Effector memory CD8-positive, alpha-beta T cell (primary cell): ENCODE measurements around the gene DIP2C.
A peak's percentile ranks its signal among the peaks of the same experiment; 100 is the strongest.

Source experiments
- ATAC-seq: fragments of 150-1000 bp; cut with Tn5 transposase; replicated peaks from 2 replicates; pipeline ENCODE4 v1.10.0; 2021; ENCODE audit warnings: mild to moderate bottlenecking, moderate library complexity
- DNase-seq, 3 experiments: peaks; one replicate each; pipeline ENCODE4 v3.0.0; 2021
- H3K27ac Mint-ChIP-seq, 2 donors: one replicate each; pipeline ENCODE4 v1.8.0; 2022; ENCODE audit warnings: mild to moderate bottlenecking in 2 of 2, mixed read lengths in 2 of 2, moderate library complexity in 2 of 2
- H3K27me3 Mint-ChIP-seq, 2 donors: one replicate each; pipeline ENCODE4 v1.8.0; 2022; ENCODE audit warnings: mixed read lengths in 2 of 2
- H3K36me3 Mint-ChIP-seq: one replicate; pipeline ENCODE4 v1.8.0; 2022; ENCODE audit warnings: mild to moderate bottlenecking, moderate library complexity, mixed read lengths; ENCODE audit not compliant: insufficient read depth
- H3K4me1 Mint-ChIP-seq, 2 donors: one replicate each; pipeline ENCODE4 v1.8.0; 2022; ENCODE audit warnings: low read depth in 2 of 2, mixed read lengths in 2 of 2
- H3K4me3 Mint-ChIP-seq, 2 donors: one replicate each; pipeline ENCODE4 v1.8.0; 2022; ENCODE audit warnings: mild to moderate bottlenecking in 2 of 2, mixed read lengths in 2 of 2, moderate library complexity in 2 of 2
- H3K9me3 Mint-ChIP-seq, 2 donors: one replicate each; pipeline ENCODE4 v1.8.0; 2022; ENCODE audit warnings: mixed read lengths in 2 of 2

The DIP2C gene

DNA sequence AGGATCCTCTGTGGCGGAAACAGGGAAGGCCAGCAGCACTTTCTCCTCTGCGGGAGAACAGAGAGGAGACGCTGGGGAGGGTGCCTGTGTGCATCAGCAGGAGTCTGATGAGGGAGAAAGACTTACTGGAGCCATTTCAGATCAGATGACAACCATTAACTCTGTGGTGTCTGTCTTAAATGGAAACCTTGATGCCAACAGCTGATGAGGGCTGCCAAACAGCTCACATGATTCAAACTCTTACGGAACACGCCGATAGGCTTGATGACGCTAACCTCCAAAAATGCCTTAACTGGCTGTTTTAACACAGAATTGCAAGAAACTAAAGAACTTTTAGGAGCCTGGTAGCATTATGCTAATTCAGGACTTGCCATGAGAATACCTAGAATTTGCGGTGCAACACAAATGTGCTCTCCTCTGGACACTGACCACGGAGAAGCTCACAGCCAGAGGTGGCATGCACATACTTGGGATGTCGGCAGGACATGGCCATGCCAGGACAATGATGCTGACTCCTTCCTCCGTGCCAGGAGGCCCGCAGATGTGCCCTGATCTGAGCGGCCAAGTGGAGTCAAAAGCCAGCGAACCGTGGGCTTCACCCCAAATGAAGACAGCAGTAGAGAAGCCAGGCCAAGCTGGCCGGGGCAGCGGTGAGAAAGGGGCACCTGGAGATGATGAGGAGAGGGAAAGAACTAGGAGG lies 399.3 kb downstream of the DIP2C start:
- H3K36me3 Mint-ChIP-seq: peaks cover under 1% of the 10 kb centered on the region
- no peak overlapping the region for H3K27ac Mint-ChIP-seq
- H3K27me3 Mint-ChIP-seq: peaks cover 0 to 10% of the 10 kb centered on the region in 2 donors
- no peak overlapping the region for H3K4me3 Mint-ChIP-seq
- H3K9me3 Mint-ChIP-seq: no peaks in the 10 kb centered on the region
- H3K4me1 Mint-ChIP-seq: peaks cover 11 to 12% of the 10 kb centered on the region in 2 donors
- no peak for ATAC-seq
- DNase-seq: no peak

DNA sequence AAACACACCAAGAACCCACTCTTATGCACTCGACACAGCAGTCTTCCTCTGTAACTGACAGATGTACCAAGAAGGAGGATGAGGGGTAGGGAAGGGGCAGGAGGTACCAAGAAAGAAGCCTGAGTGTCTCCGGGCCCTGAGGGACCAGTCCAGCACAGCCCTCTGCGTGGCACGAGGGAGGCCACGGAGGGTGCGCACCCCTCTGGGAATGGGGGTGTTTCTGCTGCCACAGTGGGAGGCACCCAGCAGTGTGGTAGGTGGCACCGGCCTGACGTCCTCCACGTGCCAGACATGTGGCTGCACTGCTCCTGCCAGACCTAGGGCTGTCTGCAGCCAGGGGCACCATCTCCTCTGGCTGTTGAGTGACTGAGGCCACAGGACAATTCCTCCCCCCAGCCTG lies 399.9 kb downstream of the DIP2C start:
- peaks cover 12 to 15% of the 10 kb centered on the region in 2 donors for H3K4me1 Mint-ChIP-seq
- peaks cover 4% of the 10 kb centered on the region for H3K36me3 Mint-ChIP-seq
- ATAC-seq: no peak
- peaks cover 0 to 10% of the 10 kb centered on the region in 2 donors for H3K27me3 Mint-ChIP-seq
- H3K9me3 Mint-ChIP-seq: no peaks in the 10 kb centered on the region
- no peak overlapping the region for H3K27ac Mint-ChIP-seq
- H3K4me3 Mint-ChIP-seq: no peak overlapping the region
- DNase-seq: no peak

DNA sequence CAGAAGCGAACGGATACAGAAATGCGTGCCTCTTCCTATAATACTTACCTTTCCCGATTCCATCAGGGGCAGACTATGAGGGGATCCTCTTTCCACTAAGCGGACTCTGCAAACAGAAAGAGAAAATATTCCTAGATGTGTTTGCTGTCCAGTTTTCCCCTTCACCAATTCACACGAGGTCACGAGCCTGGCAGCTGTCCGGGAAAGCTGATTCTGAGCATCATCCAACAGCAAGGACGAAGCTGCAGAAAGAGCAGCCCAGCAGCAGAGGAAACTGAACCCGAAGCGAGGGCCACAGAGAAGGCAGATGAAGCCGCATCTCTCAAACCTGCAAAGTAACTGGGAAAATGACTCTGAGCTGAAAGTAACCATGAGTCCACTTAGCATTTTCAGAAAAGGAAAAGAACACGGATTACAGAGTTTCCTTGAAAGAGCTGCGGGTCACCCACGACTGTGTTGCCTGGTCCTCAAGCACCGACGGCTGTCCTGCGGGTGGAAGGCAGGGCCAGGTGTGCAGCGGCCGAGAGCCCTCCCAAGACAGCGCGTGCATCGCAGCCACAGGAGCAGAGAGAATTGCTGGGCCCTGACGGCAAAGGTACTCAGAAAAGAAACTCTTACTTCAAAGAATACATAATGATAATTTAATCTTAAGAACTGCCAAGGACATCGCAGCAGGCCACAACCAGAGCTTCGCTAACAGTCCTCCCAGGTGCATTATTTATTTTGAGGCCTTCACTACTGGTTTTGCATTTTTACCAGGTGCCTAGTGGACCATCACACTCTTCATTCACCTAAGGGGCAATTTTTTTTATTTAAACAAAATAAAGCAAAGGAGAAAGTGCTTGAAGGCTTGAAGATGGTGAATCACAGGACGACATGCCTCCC lies 400.9 kb downstream of the DIP2C start:
- H3K27me3 Mint-ChIP-seq: peaks cover 0 to 10% of the 10 kb centered on the region in 2 donors
- DNase-seq (no peak), ATAC-seq (no peak)
- H3K4me1 Mint-ChIP-seq: peaks cover 15 to 19% of the 10 kb centered on the region in 2 donors
- H3K4me3 Mint-ChIP-seq: no peak overlapping the region
- H3K9me3 Mint-ChIP-seq: no peaks in the 10 kb centered on the region
- peak overlapping the region in 1 of 2 donors; percentile 35 for H3K27ac Mint-ChIP-seq
- H3K36me3 Mint-ChIP-seq: peaks cover 4% of the 10 kb centered on the region

DNA sequence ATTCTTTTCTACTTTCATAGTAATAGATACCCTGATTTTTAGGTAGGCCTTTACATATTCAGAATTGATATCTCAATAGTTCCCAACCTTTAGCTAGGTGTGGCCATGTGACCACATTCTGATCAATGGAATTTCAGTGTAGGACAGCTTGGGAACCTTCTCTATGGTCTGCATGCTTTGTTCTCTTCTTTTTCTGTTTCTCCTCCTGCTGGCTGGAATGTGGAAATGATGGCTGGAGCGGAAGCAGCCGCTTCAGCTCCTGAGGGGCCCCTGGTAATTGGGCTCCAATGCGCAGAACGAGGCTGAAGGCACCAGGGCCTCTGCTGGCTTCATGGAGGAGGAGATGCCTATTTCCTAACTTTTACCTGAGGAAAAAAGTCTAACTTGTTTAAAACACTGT lies 401.7 kb downstream of the DIP2C start:
- Mint-ChIP-seq H3K4me1 (peaks cover 15 to 23% of the 10 kb centered on the region in 2 donors), H3K27ac (no peak overlapping the region), H3K4me3 (no peak overlapping the region), H3K36me3 (peaks cover 7% of the 10 kb centered on the region), H3K9me3 (no peaks in the 10 kb centered on the region), H3K27me3 (peaks cover 0 to 8% of the 10 kb centered on the region in 2 donors)
- ATAC-seq: no peak
- DNase-seq: no peak

DNA sequence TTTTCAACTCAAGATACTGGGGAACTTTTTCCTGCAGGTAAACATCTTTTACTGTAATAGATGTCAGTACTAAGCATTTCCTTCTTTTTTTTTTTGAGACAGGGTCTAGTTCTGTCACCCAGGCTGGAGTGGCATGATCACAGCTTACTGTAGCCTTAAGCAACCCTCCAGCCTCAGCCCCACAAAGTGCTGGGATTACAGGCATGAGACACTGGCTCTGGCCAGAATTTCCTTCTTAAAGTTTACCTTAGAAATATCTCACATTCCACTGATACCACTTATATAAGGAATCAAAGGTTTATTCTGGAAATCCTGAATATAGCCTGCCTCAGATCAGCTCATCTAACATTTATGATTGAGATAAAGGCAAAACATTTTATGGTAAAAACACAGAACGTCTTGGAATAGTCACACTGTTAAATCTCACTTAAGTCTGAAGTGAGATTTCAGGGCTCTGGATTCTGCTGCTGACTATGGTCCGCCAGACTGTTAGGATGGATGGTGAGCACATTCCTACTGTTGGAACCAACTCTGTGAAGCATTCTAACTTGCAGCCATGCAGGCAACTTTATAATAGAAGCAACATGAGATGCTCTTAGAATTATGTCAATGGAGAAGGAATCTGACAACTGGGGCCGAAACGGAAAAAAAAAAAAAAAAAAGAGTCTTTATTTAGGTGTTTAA lies 402.3 kb downstream of the DIP2C start:
- Mint-ChIP-seq H3K4me1 (peaks cover 12 to 20% of the 10 kb centered on the region in 2 donors), H3K36me3 (peaks cover 7% of the 10 kb centered on the region), H3K27me3 (peaks cover 0 to 2% of the 10 kb centered on the region in 2 donors), H3K4me3 (no peak overlapping the region), H3K27ac (no peak overlapping the region), H3K9me3 (no peaks in the 10 kb centered on the region)
- ATAC-seq: no peak
- no peak for DNase-seq

DNA sequence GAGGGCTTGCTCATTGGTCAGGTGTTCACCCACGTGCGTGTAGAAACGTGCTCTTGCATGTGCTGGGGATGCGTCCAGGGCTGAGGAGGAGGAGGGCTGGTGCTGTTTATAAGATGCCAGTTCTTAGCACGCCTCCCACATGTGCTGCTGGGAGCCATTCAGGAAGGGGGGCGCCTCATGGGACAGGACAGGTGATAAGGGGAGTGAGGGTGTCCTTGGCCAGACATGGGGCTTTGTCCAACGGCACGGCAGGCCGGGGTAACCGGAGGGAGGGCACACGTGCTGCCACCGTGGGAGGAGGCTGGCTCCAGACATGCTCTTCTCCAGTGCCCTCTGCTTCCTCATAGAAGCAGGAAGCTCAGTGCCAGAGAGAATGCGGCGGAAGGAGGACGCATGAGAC lies 404.3 kb downstream of the DIP2C start:
- H3K36me3 Mint-ChIP-seq: peaks cover 7% of the 10 kb centered on the region
- H3K27ac Mint-ChIP-seq: no peak overlapping the region
- ATAC-seq (no peak), DNase-seq (no peak)
- no peaks in the 10 kb centered on the region for H3K9me3 Mint-ChIP-seq
- no peak overlapping the region for H3K4me3 Mint-ChIP-seq
- H3K4me1 Mint-ChIP-seq: peaks cover 12 to 20% of the 10 kb centered on the region in 2 donors
- no peaks in the 10 kb centered on the region for H3K27me3 Mint-ChIP-seq

DNA sequence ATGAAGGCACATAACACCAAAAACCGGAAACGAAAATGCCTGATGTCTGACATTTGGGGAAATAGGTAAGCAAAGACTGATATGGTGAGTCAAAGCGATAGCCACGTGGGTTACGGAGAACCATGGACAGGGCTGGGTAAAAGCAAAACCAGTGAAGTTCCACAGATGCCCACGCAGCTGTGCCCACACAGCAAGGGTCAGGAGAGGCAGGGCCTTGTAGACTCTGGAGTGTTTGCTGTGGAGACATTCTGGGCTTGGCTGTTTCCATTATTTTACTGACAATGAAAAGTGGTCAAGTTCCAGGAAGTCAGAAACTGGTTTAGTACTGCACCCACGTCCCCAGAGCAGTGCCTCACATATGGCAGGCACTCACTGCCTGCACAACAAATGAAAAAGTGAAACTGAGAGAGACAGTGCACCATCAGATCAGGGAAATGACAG lies 405.5 kb downstream of the DIP2C start:
- Mint-ChIP-seq H3K4me3 (peak overlapping the region; percentile 70), H3K27me3 (no peaks in the 10 kb centered on the region), H3K36me3 (peaks cover 7% of the 10 kb centered on the region), H3K27ac (peak overlapping the region; percentile 71 to 72), H3K9me3 (no peaks in the 10 kb centered on the region), H3K4me1 (peaks cover 12 to 25% of the 10 kb centered on the region in 2 donors)
- peak; percentile 68 for ATAC-seq
- peak in 1 of 3 experiments; percentile 7 for DNase-seq

DNA sequence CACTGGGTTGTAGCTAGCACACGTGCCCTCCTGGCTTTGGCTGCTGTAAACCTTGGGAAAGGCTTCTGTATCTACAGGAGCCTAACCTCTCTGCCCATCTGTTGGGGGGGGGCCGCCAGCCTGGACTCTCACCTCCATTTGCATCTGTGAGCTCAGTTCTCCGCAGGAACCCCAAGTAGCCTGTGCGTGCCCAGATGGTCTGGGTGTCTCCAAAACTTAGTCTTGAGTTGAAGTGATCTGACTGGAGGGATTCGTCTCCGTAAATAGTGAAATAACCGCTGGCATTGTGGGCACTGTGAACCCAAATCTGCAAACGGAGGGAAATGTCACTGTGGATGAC lies 406.4 kb downstream of the DIP2C start:
- H3K27ac Mint-ChIP-seq: no peak overlapping the region
- peaks cover 10% of the 10 kb centered on the region for H3K36me3 Mint-ChIP-seq
- ATAC-seq: no peak

DNA sequence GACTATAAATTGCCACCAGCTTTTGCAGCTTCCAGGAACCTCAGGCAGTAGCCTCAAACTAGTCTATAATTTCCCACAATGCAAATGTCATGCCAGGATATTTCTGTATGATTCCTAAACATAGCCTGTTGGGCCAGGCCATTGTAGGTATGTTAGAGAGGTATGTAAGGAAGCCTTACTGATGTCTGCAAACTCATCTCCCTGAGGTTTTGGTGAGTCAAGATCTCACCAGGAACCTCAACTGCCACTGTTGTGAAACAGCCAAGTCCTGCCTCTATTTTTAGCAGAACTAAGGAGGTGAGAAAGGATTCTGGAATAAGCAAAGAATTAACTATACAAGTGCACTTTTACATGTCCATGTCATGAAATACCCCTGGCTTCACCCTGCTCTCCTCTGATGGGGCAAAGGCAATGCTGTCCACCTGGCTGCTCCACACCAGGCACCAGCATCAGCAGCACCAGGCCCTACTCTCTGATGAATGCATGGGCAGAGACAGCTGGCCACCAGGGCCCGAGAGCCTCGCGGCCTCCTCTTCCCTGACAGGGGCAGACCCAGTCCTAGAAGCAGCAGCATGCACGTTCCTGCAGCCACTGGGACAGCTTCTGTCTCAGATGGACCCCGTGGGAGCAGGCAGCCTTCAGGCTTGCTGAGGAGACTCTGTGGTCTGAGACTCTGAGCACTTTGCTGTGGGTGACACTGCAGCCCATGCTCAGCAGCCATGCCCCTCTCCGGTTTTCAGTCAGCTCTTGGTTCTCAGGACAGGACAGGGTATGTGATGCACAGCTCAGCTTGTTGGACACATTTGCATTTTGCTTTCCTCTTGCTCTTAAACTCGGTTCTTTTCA lies 407.0 kb downstream of the DIP2C start:
- no peak overlapping the region for H3K27ac Mint-ChIP-seq
- DNase-seq (no peak), ATAC-seq (no peak)
- H3K9me3 Mint-ChIP-seq: no peaks in the 10 kb centered on the region
- H3K36me3 Mint-ChIP-seq: peaks cover 10% of the 10 kb centered on the region
- no peaks in the 10 kb centered on the region for H3K27me3 Mint-ChIP-seq
- peaks cover 12 to 25% of the 10 kb centered on the region in 2 donors for H3K4me1 Mint-ChIP-seq
- peak overlapping the region in 1 of 2 donors; percentile 37 for H3K4me3 Mint-ChIP-seq

More for the DNA sequence above, 406.4 kb downstream of the DIP2C start:
- no peaks in the 10 kb centered on the region for H3K27me3 Mint-ChIP-seq
- no peak for DNase-seq
- peaks cover 12 to 25% of the 10 kb centered on the region in 2 donors for H3K4me1 Mint-ChIP-seq
- H3K4me3 Mint-ChIP-seq: peak overlapping the region in 1 of 2 donors; percentile 37
- no peaks in the 10 kb centered on the region for H3K9me3 Mint-ChIP-seq

DNA sequence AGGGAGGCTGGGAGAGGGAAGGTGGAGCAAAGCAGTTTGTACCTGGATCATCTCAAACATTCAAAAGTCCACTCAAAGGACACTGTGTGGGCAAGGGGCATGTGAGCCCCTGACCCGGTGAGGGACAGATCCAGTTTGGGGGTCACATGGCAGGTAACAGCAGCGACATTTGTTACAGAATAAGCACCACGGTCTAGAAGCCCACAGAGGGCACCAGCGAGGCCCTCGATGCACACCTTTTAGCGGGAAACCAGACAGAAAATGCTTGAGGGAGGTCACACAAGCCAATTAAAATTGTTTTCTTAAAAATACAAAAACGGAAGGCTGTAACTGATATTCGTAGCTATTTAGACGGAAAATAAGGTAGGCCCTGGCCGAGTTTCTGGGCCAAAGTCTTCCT lies 409.8 kb downstream of the DIP2C start:
- Mint-ChIP-seq H3K27me3 (no peaks in the 10 kb centered on the region), H3K27ac (no peak overlapping the region), H3K4me1 (peaks cover 11 to 22% of the 10 kb centered on the region in 2 donors), H3K9me3 (no peaks in the 10 kb centered on the region), H3K36me3 (peaks cover 10% of the 10 kb centered on the region), H3K4me3 (no peak overlapping the region)
- DNase-seq: no peak
- no peak for ATAC-seq

DNA sequence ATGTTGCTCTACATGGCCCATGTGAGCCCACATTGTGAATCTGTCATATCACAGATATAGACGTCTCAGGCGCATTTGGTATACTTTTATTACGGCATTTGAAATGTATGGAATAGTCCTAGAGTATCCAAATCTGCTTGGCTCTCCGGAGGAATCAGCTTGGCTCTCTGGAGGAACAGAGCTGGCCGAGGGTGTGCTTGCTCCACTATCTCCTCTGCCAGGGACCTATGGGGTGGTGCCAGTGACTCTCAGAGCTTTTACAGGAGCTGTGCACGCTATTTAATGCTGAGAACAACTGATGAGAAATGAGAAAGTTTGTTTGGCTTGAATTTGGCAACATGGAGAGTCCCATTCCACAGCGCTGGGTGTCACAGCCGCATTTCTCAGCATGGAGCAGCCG lies 410.2 kb downstream of the DIP2C start:
- no peak overlapping the region for H3K4me3 Mint-ChIP-seq
- DNase-seq: no peak
- H3K9me3 Mint-ChIP-seq: no peaks in the 10 kb centered on the region
- H3K27ac Mint-ChIP-seq: no peak overlapping the region
- peaks cover 10% of the 10 kb centered on the region for H3K36me3 Mint-ChIP-seq
- H3K4me1 Mint-ChIP-seq: peaks cover 8 to 18% of the 10 kb centered on the region in 2 donors
- no peaks in the 10 kb centered on the region for H3K27me3 Mint-ChIP-seq
- no peak for ATAC-seq

DNA sequence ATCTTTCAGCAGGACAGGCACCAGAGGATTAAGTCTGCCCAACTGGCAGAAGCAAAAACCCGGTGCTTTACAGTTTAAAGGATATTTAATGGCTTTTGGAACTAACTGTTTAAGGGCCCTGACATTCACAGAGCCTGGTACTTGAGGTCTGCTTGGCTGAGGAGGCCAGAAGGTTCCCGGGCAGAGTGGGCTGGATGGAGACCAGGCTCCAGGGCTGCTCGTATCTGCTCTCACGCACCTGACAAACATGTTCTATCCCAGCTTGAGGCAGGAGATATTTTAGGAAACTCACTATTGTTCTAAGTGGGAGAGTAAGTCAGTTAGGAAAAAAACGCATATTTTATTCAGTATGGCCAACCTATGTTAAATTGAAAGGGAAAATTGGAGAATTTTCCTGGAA lies 410.8 kb downstream of the DIP2C start:
- Mint-ChIP-seq H3K36me3 (peaks cover 10% of the 10 kb centered on the region), H3K4me3 (no peak overlapping the region), H3K27me3 (no peaks in the 10 kb centered on the region), H3K27ac (no peak overlapping the region), H3K9me3 (no peaks in the 10 kb centered on the region), H3K4me1 (peaks cover 3 to 13% of the 10 kb centered on the region in 2 donors)
- ATAC-seq: no peak
- no peak for DNase-seq

DNA sequence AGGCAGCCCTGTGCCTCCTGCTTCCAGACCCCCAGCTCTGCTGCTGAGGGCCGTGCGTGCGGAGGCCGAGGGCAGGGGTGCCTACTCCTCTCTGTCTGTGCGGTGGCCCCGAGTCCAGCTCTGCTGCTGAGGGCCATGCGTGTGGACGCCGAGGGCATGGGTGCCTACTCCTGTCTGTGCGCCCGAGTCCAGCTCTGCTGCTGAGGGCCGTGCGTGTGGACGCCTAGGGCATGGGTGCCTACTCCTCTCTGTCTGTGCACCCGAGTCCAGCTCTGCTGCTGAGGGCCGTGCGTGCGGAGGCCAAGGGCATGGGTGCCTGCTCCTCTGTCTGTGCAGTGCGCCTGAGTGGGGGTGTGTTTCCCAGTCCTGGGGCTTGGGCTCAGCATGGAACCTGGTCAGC lies 411.5 kb downstream of the DIP2C start:
- no peak for DNase-seq
- Mint-ChIP-seq H3K4me3 (no peak overlapping the region), H3K27ac (no peak overlapping the region), H3K27me3 (no peaks in the 10 kb centered on the region), H3K36me3 (peaks cover 8% of the 10 kb centered on the region), H3K4me1 (peaks cover under 1 to 6% of the 10 kb centered on the region in 2 donors), H3K9me3 (no peaks in the 10 kb centered on the region)
- ATAC-seq: no peak
